ENCODE results near the gene LMOD3.

Gene LMOD3

DNA sequence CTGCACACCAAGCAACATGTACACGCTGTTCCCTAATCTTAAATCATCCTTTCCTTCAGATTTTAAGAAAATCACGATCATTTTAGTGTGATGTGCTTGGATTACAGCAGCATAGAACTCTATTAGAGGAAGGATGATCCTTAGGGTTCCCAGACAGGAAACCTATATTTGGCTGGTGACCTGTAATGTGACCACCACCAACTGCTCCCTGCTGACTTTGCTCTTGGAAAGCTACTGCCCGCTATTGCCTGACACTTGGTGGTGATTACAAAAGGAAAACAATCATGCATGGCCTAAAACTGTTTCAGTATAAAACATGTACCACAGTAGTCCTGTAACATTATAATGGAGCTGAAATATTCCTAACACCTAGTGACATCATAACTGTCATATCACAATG is 27.2 kb upstream of the LMOD3 start:
- H3K36me3 ChIP-seq (ENCODE audit: control insufficient read depth, insufficient read depth, low read length): no peaks in the 10 kb centered on the region
- TF ChIP-seq, protein P1, sequence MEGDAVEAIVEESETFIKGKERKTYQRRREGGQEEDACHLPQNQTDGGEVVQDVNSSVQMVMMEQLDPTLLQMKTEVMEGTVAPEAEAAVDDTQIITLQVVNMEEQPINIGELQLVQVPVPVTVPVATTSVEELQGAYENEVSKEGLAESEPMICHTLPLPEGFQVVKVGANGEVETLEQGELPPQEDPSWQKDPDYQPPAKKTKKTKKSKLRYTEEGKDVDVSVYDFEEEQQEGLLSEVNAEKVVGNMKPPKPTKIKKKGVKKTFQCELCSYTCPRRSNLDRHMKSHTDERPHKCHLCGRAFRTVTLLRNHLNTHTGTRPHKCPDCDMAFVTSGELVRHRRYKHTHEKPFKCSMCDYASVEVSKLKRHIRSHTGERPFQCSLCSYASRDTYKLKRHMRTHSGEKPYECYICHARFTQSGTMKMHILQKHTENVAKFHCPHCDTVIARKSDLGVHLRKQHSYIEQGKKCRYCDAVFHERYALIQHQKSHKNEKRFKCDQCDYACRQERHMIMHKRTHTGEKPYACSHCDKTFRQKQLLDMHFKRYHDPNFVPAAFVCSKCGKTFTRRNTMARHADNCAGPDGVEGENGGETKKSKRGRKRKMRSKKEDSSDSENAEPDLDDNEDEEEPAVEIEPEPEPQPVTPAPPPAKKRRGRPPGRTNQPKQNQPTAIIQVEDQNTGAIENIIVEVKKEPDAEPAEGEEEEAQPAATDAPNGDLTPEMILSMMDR (IDR thresholded peaks at IDR 0.05): no peak
- no peak overlapping the region for H3K4me2 ChIP-seq (ENCODE audit: low read length)
- H3K27ac ChIP-seq: no peak overlapping the region
- no peak overlapping the region for H3K9ac ChIP-seq
- H3K27me3 ChIP-seq (ENCODE audit: control insufficient read depth, insufficient read depth, low read length): no peaks in the 10 kb centered on the region
- H3K4me3 ChIP-seq (ENCODE audit: low read depth, low read length): no peak overlapping the region
- no peaks in the 10 kb centered on the region for H3K79me2 ChIP-seq
- no peaks in the 10 kb centered on the region for H3K9me3 ChIP-seq (ENCODE audit: control insufficient read depth, low read length)
- no peak overlapping the region for H2AFZ ChIP-seq
- peaks cover 5% of the 10 kb centered on the region for H3K4me1 ChIP-seq

DNA sequence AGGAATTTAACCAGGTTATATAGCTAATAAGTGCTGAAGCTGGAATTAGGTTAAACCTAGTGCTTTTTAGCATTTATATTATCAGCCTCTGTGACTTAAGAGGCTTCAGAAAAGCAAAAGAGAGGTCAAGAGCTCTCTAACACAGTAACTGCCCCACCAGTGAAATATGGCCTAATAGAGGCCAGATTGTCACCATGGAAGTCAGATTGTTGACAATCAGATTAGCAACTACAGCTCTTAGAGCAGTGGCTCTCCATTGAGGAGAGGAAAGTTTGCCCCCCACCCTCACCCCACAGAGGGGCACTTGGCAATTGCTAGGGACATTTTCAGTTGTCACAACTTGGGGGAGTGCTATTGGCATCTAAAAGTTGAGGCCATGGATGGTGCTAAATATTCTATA is 23.3 kb upstream of the LMOD3 start:
- Histone ChIP-seq H3K4me3 (ENCODE audit: low read depth, low read length) (no peak overlapping the region), H2AFZ (peak overlapping the region; percentile 31), H3K27ac (no peak overlapping the region), H3K4me1 (peaks cover 25% of the 10 kb centered on the region), H3K4me2 (ENCODE audit: low read length) (no peak overlapping the region), H3K79me2 (no peaks in the 10 kb centered on the region), H3K27me3 (ENCODE audit: control insufficient read depth, insufficient read depth, low read length) (no peaks in the 10 kb centered on the region), H3K9ac (no peak overlapping the region), H3K9me3 (ENCODE audit: control insufficient read depth, low read length) (no peaks in the 10 kb centered on the region), H3K36me3 (ENCODE audit: control insufficient read depth, insufficient read depth, low read length) (no peaks in the 10 kb centered on the region)
- TF ChIP-seq, protein P1 (IDR thresholded peaks at IDR 0.05): no peak

DNA sequence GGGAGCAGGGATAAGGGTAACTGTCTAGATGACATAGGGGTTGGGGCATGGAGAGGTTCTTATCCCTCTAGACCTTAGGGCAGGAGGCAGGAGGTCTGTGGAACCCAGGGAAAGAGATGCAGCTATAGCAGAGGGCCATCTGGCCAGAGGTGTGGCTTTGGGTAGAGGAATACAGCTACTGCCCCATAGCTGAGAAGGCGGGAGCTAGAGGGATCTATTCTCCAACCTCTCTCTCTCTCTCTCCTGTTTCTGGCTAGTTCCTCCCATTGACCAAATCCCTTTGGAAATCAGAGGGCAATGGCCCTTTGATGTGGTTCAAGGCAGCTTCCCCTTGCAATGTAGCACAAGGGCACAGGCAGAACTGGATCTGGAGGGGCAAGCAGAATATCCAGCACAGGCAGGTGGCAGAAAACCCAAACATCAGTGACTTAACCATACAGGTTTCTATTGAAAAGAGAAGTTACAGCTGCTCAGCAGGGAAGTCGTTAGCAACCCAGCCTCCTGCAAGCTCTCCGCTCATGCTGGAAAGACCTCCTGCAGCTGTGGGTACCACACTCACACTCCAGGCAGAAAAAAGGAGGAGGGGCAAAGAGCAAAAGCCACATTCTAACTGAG is 22.3 kb upstream of the LMOD3 start:
- Histone ChIP-seq H3K4me2 (ENCODE audit: low read length) (no peak overlapping the region), H3K4me3 (ENCODE audit: low read depth, low read length) (no peak overlapping the region), H3K27me3 (ENCODE audit: control insufficient read depth, insufficient read depth, low read length) (no peaks in the 10 kb centered on the region), H3K36me3 (ENCODE audit: control insufficient read depth, insufficient read depth, low read length) (no peaks in the 10 kb centered on the region), H3K79me2 (no peaks in the 10 kb centered on the region), H3K9me3 (ENCODE audit: control insufficient read depth, low read length) (no peaks in the 10 kb centered on the region), H3K27ac (no peak overlapping the region), H2AFZ (peak overlapping the region; percentile 22), H3K9ac (no peak overlapping the region), H3K4me1 (peaks cover 25% of the 10 kb centered on the region)
- TF ChIP-seq, protein P1 (IDR thresholded peaks at IDR 0.05): no peak

DNA sequence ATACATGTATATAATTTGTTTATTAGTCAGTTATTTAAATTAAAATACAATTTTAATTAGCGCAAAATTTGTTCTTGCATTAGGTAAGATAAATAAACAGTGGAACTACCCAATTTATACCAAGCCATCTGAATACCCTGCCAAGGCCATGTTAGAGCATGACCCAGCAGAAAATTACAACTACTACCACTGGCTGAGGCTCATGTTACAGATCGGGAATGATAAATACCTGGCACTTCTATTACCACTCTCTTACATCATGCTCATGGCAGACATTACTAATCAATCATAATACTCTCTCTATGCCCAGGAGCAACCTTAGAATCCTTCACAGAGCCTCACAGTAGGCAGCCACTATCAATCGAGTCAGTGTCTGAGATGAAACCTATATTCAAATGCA is 21.2 kb upstream of the LMOD3 start:
- Histone ChIP-seq H3K79me2 (no peaks in the 10 kb centered on the region), H3K4me1 (peaks cover 25% of the 10 kb centered on the region), H3K9me3 (ENCODE audit: control insufficient read depth, low read length) (no peaks in the 10 kb centered on the region), H3K36me3 (ENCODE audit: control insufficient read depth, insufficient read depth, low read length) (no peaks in the 10 kb centered on the region), H3K27me3 (ENCODE audit: control insufficient read depth, insufficient read depth, low read length) (no peaks in the 10 kb centered on the region), H2AFZ (peak overlapping the region; percentile 30), H3K4me2 (ENCODE audit: low read length) (no peak overlapping the region), H3K27ac (peak overlapping the region; percentile 6), H3K9ac (no peak overlapping the region), H3K4me3 (ENCODE audit: low read depth, low read length) (no peak overlapping the region)
- TF ChIP-seq, protein P1 (IDR thresholded peaks at IDR 0.05): no peak

DNA sequence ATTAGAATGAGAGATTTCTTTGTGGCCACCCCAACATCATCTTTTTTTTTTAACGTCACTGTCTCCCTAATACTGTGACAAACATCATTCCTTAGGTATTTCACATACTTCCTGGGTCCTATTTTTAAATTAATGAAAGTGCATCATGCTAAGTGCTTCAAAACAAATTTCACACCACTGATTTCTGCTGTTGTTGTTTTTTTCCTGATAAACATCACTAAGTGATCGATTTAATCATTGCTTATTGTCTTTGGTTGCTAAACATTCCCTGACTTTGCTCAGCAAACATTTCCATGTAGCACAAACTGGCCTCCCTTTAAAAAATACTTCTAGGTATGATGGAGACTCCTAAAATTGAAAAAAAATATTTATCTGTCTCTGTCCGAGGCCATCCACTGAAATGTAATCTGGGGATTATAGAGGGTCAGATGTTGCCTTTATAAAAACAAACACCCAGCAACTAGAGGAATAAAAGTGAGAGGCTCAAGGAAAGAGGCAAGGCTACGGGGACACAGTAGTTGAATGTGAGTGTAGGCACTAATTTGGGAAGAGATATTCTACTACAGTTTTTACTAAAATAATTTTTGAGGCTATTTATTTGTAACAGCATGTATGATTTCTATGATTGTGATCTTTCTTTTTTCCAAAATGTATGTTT is 20.5 kb upstream of the LMOD3 start:
- peak overlapping the region; percentile 19 for H3K4me3 ChIP-seq (ENCODE audit: low read depth, low read length)
- no peaks in the 10 kb centered on the region for H3K36me3 ChIP-seq (ENCODE audit: control insufficient read depth, insufficient read depth, low read length)
- H3K4me2 ChIP-seq (ENCODE audit: low read length): no peak overlapping the region
- no peaks in the 10 kb centered on the region for H3K79me2 ChIP-seq
- H2AFZ ChIP-seq: peak overlapping the region; percentile 23
- H3K9me3 ChIP-seq (ENCODE audit: control insufficient read depth, low read length): no peaks in the 10 kb centered on the region
- no peak overlapping the region for H3K9ac ChIP-seq
- H3K4me1 ChIP-seq: peaks cover 25% of the 10 kb centered on the region
- TF ChIP-seq, protein P1 (IDR thresholded peaks at IDR 0.05): no peak
- H3K27ac ChIP-seq: peak overlapping the region; percentile 68
- H3K27me3 ChIP-seq (ENCODE audit: control insufficient read depth, insufficient read depth, low read length): no peaks in the 10 kb centered on the region
